OCI-LY1 (cell line): ENCODE data around the gene TMEM53.

Experiments
- H2AFZ ChIP-seq: fragments of 200-600 bp; sonication (generic), shearing (Covaris generic); 2 replicates; pipeline ENCODE4 v1.6.0; 2014; ENCODE audit warnings: antibody characterized with exemption, mild to moderate bottlenecking, low read length
- H3F3A ChIP-seq: fragments of 200-600 bp; sonication (generic), shearing (Covaris generic); 2 replicates; pipeline ENCODE4 v1.6.0; 2014; ENCODE audit warnings: mild to moderate bottlenecking, antibody characterized with exemption, low read length, moderate library complexity; ENCODE audit not compliant: insufficient read depth
- H3K27ac ChIP-seq: fragments of 200-600 bp; sonication (generic); 2 replicates; pipeline ENCODE4 v1.5.1; 2014; ENCODE audit warnings: low read length, mixed run types, mild to moderate bottlenecking, low read depth; ENCODE audit not compliant: poor library complexity, severe bottlenecking
- H3K27me3 ChIP-seq: fragments of 200-600 bp; sonication (generic); 2 replicates; pipeline ENCODE4 v1.6.0; 2014; ENCODE audit warnings: antibody characterized with exemption, mild to moderate bottlenecking, low read length, moderate library complexity; ENCODE audit not compliant: insufficient read depth
- H3K36me3 ChIP-seq: fragments of 200-600 bp; sonication (generic); 2 replicates; pipeline ENCODE4 v1.6.1; 2014; ENCODE audit warnings: mild to moderate bottlenecking, antibody characterized with exemption, low read length, moderate library complexity, mixed read lengths; ENCODE audit not compliant: insufficient read depth
- H3K4me1 ChIP-seq: fragments of 200-600 bp; sonication (generic); 2 replicates; pipeline ENCODE4 v1.5.1; 2014; ENCODE audit warnings: mild to moderate bottlenecking, low read length, moderate library complexity; ENCODE audit not compliant: insufficient read depth, severe bottlenecking
- H3K4me2 ChIP-seq: fragments of 200-600 bp; sonication (generic), shearing (Covaris generic); 2 replicates; pipeline ENCODE4 v1.6.1; 2014; ENCODE audit warnings: low read length
- H3K4me3 ChIP-seq: fragments of 200-600 bp; sonication (generic); 2 replicates; pipeline ENCODE4 v1.5.1; 2014; ENCODE audit warnings: low read length, low read depth, mild to moderate bottlenecking, mixed read lengths; ENCODE audit not compliant: poor library complexity, severe bottlenecking
- H3K79me2 ChIP-seq: fragments of 200-600 bp; shearing (Covaris generic); 2 replicates; pipeline ENCODE4 v1.6.1; 2016; ENCODE audit warnings: mixed run types, low read length, mixed read lengths; ENCODE audit not compliant: insufficient read depth
- H3K9ac ChIP-seq: fragments of 200-600 bp; sonication (generic), shearing (Covaris generic); 2 replicates; pipeline ENCODE4 v1.6.1; 2014; ENCODE audit warnings: mild to moderate bottlenecking, low read length, mixed read lengths
- H3K9me2 ChIP-seq: fragments of 200-600 bp; sonication (generic), shearing (Covaris generic); 2 replicates; pipeline ENCODE4 v1.6.1; 2014; ENCODE audit warnings: low read depth, mild to moderate bottlenecking, low read length, mixed read lengths
- H3K9me3 ChIP-seq: fragments of 200-600 bp; shearing (Covaris generic); 2 replicates; pipeline ENCODE4 v1.6.1; 2014; ENCODE audit warnings: low read length, mixed read lengths
- H4K20me1 ChIP-seq: fragments of 200-600 bp; sonication (generic), shearing (Covaris generic); 2 replicates; pipeline ENCODE4 v1.6.0; 2016; ENCODE audit warnings: mild to moderate bottlenecking, low read length; ENCODE audit not compliant: insufficient read depth
- CTCF ChIP-seq: fragments of 200-600 bp; sonication (generic), shearing (Covaris generic); IDR thresholded peaks from 2 replicates; pipeline ENCODE4 v1.5.1; 2017; ENCODE audit warnings: mild to moderate bottlenecking, antibody characterized with exemption, low read length, moderate library complexity, mixed read lengths
- EZH2 ChIP-seq: fragments of 200-600 bp; sonication (generic), shearing (Covaris generic); IDR thresholded peaks from 2 replicates; pipeline ENCODE4 v1.8.0; 2017; ENCODE audit warnings: borderline replicate concordance, mixed run types, mild to moderate bottlenecking, antibody characterized with exemption, low read length, moderate library complexity, mixed read lengths

TMEM53 gene

GRCh38 chr1:44664730-44665370, 9.4 kb downstream of the TMEM53 start:
- H3K27ac ChIP-seq = no peak overlapping the region
- no peak overlapping the region for H2AFZ ChIP-seq
- H3K4me3 ChIP-seq = no peak overlapping the region
- H3K4me2 ChIP-seq = no peak overlapping the region
- peaks cover 7% of the 10 kb centered on the region for H3K4me1 ChIP-seq
- TF ChIP-seq CTCF = no peak
- TF ChIP-seq EZH2 = no peak
- H3K27me3 ChIP-seq = no peaks in the 10 kb centered on the region
- no peaks in the 10 kb centered on the region for H3K79me2 ChIP-seq
- no peaks in the 10 kb centered on the region for H3F3A ChIP-seq
- H3K9me3 ChIP-seq = no peaks in the 10 kb centered on the region
- H3K9me2 ChIP-seq = no peaks in the 10 kb centered on the region
- no peak overlapping the region for H3K9ac ChIP-seq
- no peaks in the 10 kb centered on the region for H3K36me3 ChIP-seq
- no peaks in the 10 kb centered on the region for H4K20me1 ChIP-seq

- no peaks in the 10 kb centered on the region for H3K9me2 ChIP-seq
- H3K9me3 ChIP-seq = no peaks in the 10 kb centered on the region
- H3K27ac ChIP-seq = no peak overlapping the region
- H3K27me3 ChIP-seq = no peaks in the 10 kb centered on the region
- no peaks in the 10 kb centered on the region for H3F3A ChIP-seq
- no peak overlapping the region for H3K4me3 ChIP-seq
- no peak overlapping the region for H3K4me2 ChIP-seq
- H3K79me2 ChIP-seq = no peaks in the 10 kb centered on the region
- H4K20me1 ChIP-seq = no peaks in the 10 kb centered on the region
- TF ChIP-seq EZH2 (no peak), CTCF (no peak)
- H3K36me3 ChIP-seq = no peaks in the 10 kb centered on the region
- H2AFZ ChIP-seq = no peak overlapping the region
- H3K4me1 ChIP-seq = peaks cover 7% of the 10 kb centered on the region
- H3K9ac ChIP-seq = no peak overlapping the region
Observed at GRCh38 chr1:44663417-44663816, 10.9 kb downstream of the TMEM53 start.

- Histone ChIP-seq H2AFZ (no peak overlapping the region), H3K27ac (no peak overlapping the region), H3K36me3 (no peaks in the 10 kb centered on the region), H3K4me3 (no peak overlapping the region), H3K4me2 (no peak overlapping the region), H3F3A (no peaks in the 10 kb centered on the region), H3K27me3 (no peaks in the 10 kb centered on the region), H3K9me2 (no peaks in the 10 kb centered on the region), H4K20me1 (no peaks in the 10 kb centered on the region), H3K9me3 (no peaks in the 10 kb centered on the region), H3K9ac (no peak overlapping the region), H3K4me1 (peaks cover 7% of the 10 kb centered on the region), H3K79me2 (no peaks in the 10 kb centered on the region)
- TF ChIP-seq EZH2 = no peak
- TF ChIP-seq CTCF = no peak
Observed at GRCh38 chr1:44662683-44663030, 11.6 kb downstream of the TMEM53 start.
